ENCODE measurements around the gene ZNF18. TPM values are rescaled to one million over a fixed set of nuclear protein-coding genes. Genes with fewer than 3 reads are reported as not detected.
"Not testable (repeated sequence)": the region's sequence is repeated elsewhere in the genome, so short reads cannot be mapped to it uniquely, and the experiment has no call there.

The ZNF18 gene
- total RNA-seq, 4 donors from 2014 or later, result 2.2 to 15.5 (median 7.9) TPM

GRCh38 chr17:11979795-11980194, 17.5 kb downstream of the ZNF18 start:
- TF ChIP-seq POLR2A (IDR thresholded peaks at IDR 0.05) (no peak), CTCF (IDR thresholded peaks at IDR 0.05) (no peak), POLR2AphosphoS5 (IDR thresholded peaks at IDR 0.05) (no peak), EP300 (IDR thresholded peaks at IDR 0.05; ENCODE audit: low read depth) (no peak)
- no peak for DNase-seq
- Histone ChIP-seq H3K36me3 (peaks cover 0 to 22% (median 6%) of the 10 kb centered on the region in 4 donors), H3K27ac (no peak overlapping the region), H3K4me1 (no peaks in the 10 kb centered on the region), H3K27me3 (no peaks in the 10 kb centered on the region), H3K4me3 (no peak overlapping the region), H3K9me3 (no peaks in the 10 kb centered on the region)
- intact Hi-C loops (cut with DNase I; ENCODE audit: low total_unique reads) (no loop called here), in situ Hi-C loops (cut with MboI; ENCODE audit: low pct_ligation_motif_present in 1 of 4, low pct_unique_long_range_greater_than_20kb in 1 of 4, low sequenced_read_pairs in 3 of 4) (loop anchor here in 1 of 4 donors (25.0 kb wide), 1 partner anchor 92 kb away; no protein-coding TSS in a partner anchor)
- WGBS, 2 donors (ENCODE audit: low coverage in 1 of 2), result 90 to 94% methylated on average over 3 of the region's 3 CpGs

- H3K27ac ChIP-seq; H3K9me3 ChIP-seq; DNase-seq; H3K27me3 ChIP-seq; H3K36me3 ChIP-seq; intact Hi-C loops (cut with DNase I; ENCODE audit: low total_unique reads); H3K4me1 ChIP-seq; H3K4me3 ChIP-seq: not testable (repeated sequence)
- WGBS, 2 donors (ENCODE audit: low coverage in 1 of 2), result 95 to 96% methylated on average over 7 to 19 of the region's 19 CpGs
- in situ Hi-C loops (cut with MboI; ENCODE audit: low pct_ligation_motif_present in 1 of 4, low pct_unique_long_range_greater_than_20kb in 1 of 4, low sequenced_read_pairs in 3 of 4), result loop anchor here in 1 of 4 donors (25.0 kb wide), 1 partner anchor 160 kb away; no protein-coding TSS in a partner anchor
Measured at GRCh38 chr17:11972741-11973140, 24.5 kb downstream of the ZNF18 start.

- no peak overlapping the region for H3K4me3 ChIP-seq
- no peaks in the 10 kb centered on the region for H3K4me1 ChIP-seq
- H3K36me3 ChIP-seq, result no peaks in the 10 kb centered on the region
- peaks cover 7 to 14% of the 10 kb centered on the region in 2 donors for H3K9me3 ChIP-seq
- H3K27me3 ChIP-seq, result no peaks in the 10 kb centered on the region
- no peak for TF ChIP-seq POLR2A (IDR thresholded peaks at IDR 0.05)
- no peak for TF ChIP-seq EP300 (IDR thresholded peaks at IDR 0.05; ENCODE audit: low read depth)
- no peak for TF ChIP-seq CTCF (IDR thresholded peaks at IDR 0.05)
- no peak for TF ChIP-seq POLR2AphosphoS5 (IDR thresholded peaks at IDR 0.05)
- no peak for DNase-seq
- intact Hi-C loops (cut with DNase I; ENCODE audit: low total_unique reads) (no loop called here), in situ Hi-C loops (cut with MboI; ENCODE audit: low pct_ligation_motif_present in 1 of 4, low pct_unique_long_range_greater_than_20kb in 1 of 4, low sequenced_read_pairs in 3 of 4) (loop anchor here in 1 of 4 donors (25.0 kb wide), 1 partner anchor 157 kb away; no protein-coding TSS in a partner anchor)
- no peak overlapping the region for H3K27ac ChIP-seq
- WGBS, 2 donors (ENCODE audit: low coverage in 1 of 2), result 94% methylated on average over 2 of the region's 2 CpGs; no CpG with 5 or more reads in 1 of the 2 donors
Measured at GRCh38 chr17:11969565-11969964, 27.7 kb downstream of the ZNF18 start.

GRCh38 chr17:11954936-11955335, 42.3 kb downstream of the ZNF18 start:
- TF ChIP-seq POLR2AphosphoS5 (IDR thresholded peaks at IDR 0.05), result no peak
- no peak for TF ChIP-seq EP300 (IDR thresholded peaks at IDR 0.05; ENCODE audit: low read depth)
- no peak for TF ChIP-seq POLR2A (IDR thresholded peaks at IDR 0.05)
- TF ChIP-seq CTCF (IDR thresholded peaks at IDR 0.05), result no peak
- no peak for DNase-seq
- H3K4me3 ChIP-seq, result no peak overlapping the region
- intact Hi-C loops (cut with DNase I; ENCODE audit: low total_unique reads), result loop anchor here (5.0 to 10.0 kb wide), 2 partner anchors 63 to 1700 kb away; no protein-coding TSS in a partner anchor
- H3K4me1 ChIP-seq, result no peaks in the 10 kb centered on the region
- in situ Hi-C loops (cut with MboI; ENCODE audit: low pct_ligation_motif_present in 1 of 4, low pct_unique_long_range_greater_than_20kb in 1 of 4, low sequenced_read_pairs in 3 of 4), result loop anchor here in 1 of 4 donors (25.0 kb wide), 1 partner anchor 143 kb away; no protein-coding TSS in a partner anchor
- peaks cover 9 to 13% of the 10 kb centered on the region in 2 donors for H3K9me3 ChIP-seq
- no peaks in the 10 kb centered on the region for H3K36me3 ChIP-seq
- no peaks in the 10 kb centered on the region for H3K27me3 ChIP-seq
- no peak overlapping the region for H3K27ac ChIP-seq

GRCh38 chr17:11953924-11954323, 43.4 kb downstream of the ZNF18 start:
- 95 to 100% methylated on average over 1 of the region's 1 CpG for WGBS, 2 donors (ENCODE audit: low coverage in 1 of 2)

More at GRCh38 chr17:11953924-11954323, 43.4 kb downstream of the ZNF18 start:
- in situ Hi-C loops (cut with MboI; ENCODE audit: low pct_ligation_motif_present in 1 of 4, low pct_unique_long_range_greater_than_20kb in 1 of 4, low sequenced_read_pairs in 3 of 4), result loop anchor here in 1 of 4 donors (25.0 kb wide), 1 partner anchor 142 kb away; no protein-coding TSS in a partner anchor
- H3K36me3 ChIP-seq, result no peaks in the 10 kb centered on the region
- H3K27ac ChIP-seq, result no peak overlapping the region
- TF ChIP-seq POLR2AphosphoS5 (IDR thresholded peaks at IDR 0.05) (no peak), CTCF (IDR thresholded peaks at IDR 0.05) (no peak), POLR2A (IDR thresholded peaks at IDR 0.05) (no peak), EP300 (IDR thresholded peaks at IDR 0.05; ENCODE audit: low read depth) (no peak)
- intact Hi-C loops (cut with DNase I; ENCODE audit: low total_unique reads), result loop anchor here (5.0 to 10.0 kb wide), 2 partner anchors 62 to 1699 kb away; no protein-coding TSS in a partner anchor
- H3K4me3 ChIP-seq, result no peak overlapping the region
- no peaks in the 10 kb centered on the region for H3K27me3 ChIP-seq
- H3K9me3 ChIP-seq, result peaks cover 9 to 13% of the 10 kb centered on the region in 2 donors
- DNase-seq, result no peak
- no peaks in the 10 kb centered on the region for H3K4me1 ChIP-seq

Measured in transverse colon (tissue), 4 donors.